A549 (cell line): ENCODE data around the gene PNLDC1. TPM values are rescaled to one million over a fixed set of nuclear protein-coding genes. Genes with fewer than 3 reads are reported as not detected.

Experiments
- ATAC-seq, 2 experiments: fragments of 200-7000 bp in 1 of 2; fragments of >200 bp in 1 of 2; cut with Nextera tagmentation in 1 of 2; cut with Tn5 transposase in 1 of 2; 3 replicates each; pipeline versions ENCODE4 v1.8.0 to v1.9.1; 2018 to 2020; ENCODE audit warnings: mild to moderate bottlenecking in 1 of 2, moderate library complexity in 1 of 2
- CTCF ChIA-PET: fragments of 300-600 bp; sonication (Branson Sonifier 250); formaldehyde crosslinking; extraction: SDS; loops from one replicate; lab custom pipeline; 2021; ENCODE audit warnings: antibody characterized with exemption, inconsistent platforms; lab: Yijun Ruan, JAX
- POLR2A ChIA-PET: fragments of 350-600 bp; formaldehyde crosslinking; extraction: SDS; loops from one replicate; lab custom pipeline; 2021; ENCODE audit warnings: antibody characterized with exemption, inconsistent platforms; lab: Yijun Ruan, JAX
- DNase-seq, 2 experiments: peaks; one replicate each; pipeline versions ENCODE4 v3.0.0 to v3.0.0-alpha.2; 2011 to 2016; ENCODE audit warnings: low read depth in 1 of 2, low spot score in 1 of 2
- FAIRE-seq: peaks from 2 replicates; lab custom pipeline; 2011; peaks lifted over from hg19 to GRCh38; lab: Jason Lieb, UNC
- H3K27ac ChIP-seq, 2 experiments: fragments of >200 bp; sonication (Bioruptor Twin); formaldehyde crosslinking; 3 replicates each; pipeline ENCODE4 v1.5.1; 2016 to 2017
- H3K4me1 ChIP-seq: fragments of >200 bp; sonication (Bioruptor Twin); formaldehyde crosslinking; 3 replicates; pipeline ENCODE4 v1.6.1; 2016
- H3K4me2 ChIP-seq: fragments of >200 bp; sonication (Bioruptor Twin); formaldehyde crosslinking; 3 replicates; pipeline ENCODE4 v1.6.1; 2016
- H3K4me3 ChIP-seq: fragments of >200 bp; sonication (Bioruptor Twin); formaldehyde crosslinking; 3 replicates; pipeline ENCODE4 v1.5.1; 2016
- H3K9me3 ChIP-seq: fragments of >200 bp; sonication (Bioruptor Twin); formaldehyde crosslinking; 3 replicates; pipeline ENCODE4 v1.6.1; 2016
- CBX2 ChIP-seq: fragments of 200-600 bp; sonication (generic); IDR thresholded peaks from 2 replicates; pipeline ENCODE4 v1.6.1; 2016; ENCODE audit warnings: low read depth, mild to moderate bottlenecking, borderline replicate concordance
- CHD2 ChIP-seq: fragments of 150-350 bp; IDR thresholded peaks from 2 replicates; pipeline ENCODE4 v1.6.1; 2014; ENCODE audit warnings: low read length; ENCODE audit not compliant: partially characterized antibody
- EP300 ChIP-seq, 2 experiments: fragments of >200 bp; sonication (Bioruptor Twin); formaldehyde crosslinking; IDR thresholded peaks; 2 replicates in 1 of 2; 3 replicates in 1 of 2; pipeline ENCODE4 v1.6.1; 2016 to 2017
- GATA3 ChIP-seq: IDR thresholded peaks from 2 replicates; pipeline ENCODE4 v1.6.1; 2012; ENCODE audit warnings: borderline replicate concordance
- HOXB13 ChIP-seq: fragments of 250-450 bp; sonication (Bioruptor Pico); IDR thresholded peaks from 2 replicates; pipeline ENCODE4 v1.5.0; 2020; ENCODE audit warnings: low read depth, mild to moderate bottlenecking, moderate library complexity
- JUN ChIP-seq, 2 experiments: fragments of >200 bp; sonication (Bioruptor Twin); formaldehyde crosslinking; IDR thresholded peaks; 2 replicates in 1 of 2; 3 replicates in 1 of 2; pipeline ENCODE4 v1.6.1; 2016 to 2017
- KDM1A ChIP-seq: fragments of 200-600 bp; sonication (generic); IDR thresholded peaks from 2 replicates; pipeline ENCODE4 v1.6.1; 2016; ENCODE audit warnings: low read depth, mild to moderate bottlenecking
- NPAS2 ChIP-seq: fragments of 250-450 bp; sonication (Bioruptor Pico); IDR thresholded peaks from 2 replicates; pipeline ENCODE4 v1.8.0; 2022; ENCODE audit warnings: mild to moderate bottlenecking, moderate library complexity, borderline replicate concordance
- NR3C1 ChIP-seq: fragments of >200 bp; sonication (Bioruptor Twin); formaldehyde crosslinking; IDR thresholded peaks from 3 replicates; pipeline ENCODE4 v1.6.1; 2017
- PHF8 ChIP-seq: fragments of 200-600 bp; sonication (generic); IDR thresholded peaks from 2 replicates; pipeline ENCODE4 v1.6.1; 2016; ENCODE audit warnings: low read depth, mild to moderate bottlenecking, antibody characterized with exemption, moderate library complexity, borderline replicate concordance
- POLR2A ChIP-seq: IDR thresholded peaks from 2 replicates; pipeline ENCODE4 v1.6.1; 2012; ENCODE audit warnings: mild to moderate bottlenecking, low read length
- SMC3 ChIP-seq: fragments of >200 bp; sonication (Bioruptor Twin); formaldehyde crosslinking; IDR thresholded peaks from 3 replicates; pipeline ENCODE4 v1.6.1; 2018; ENCODE audit warnings: inconsistent platforms
- SREBF2 ChIP-seq: fragments of 450-650 bp; IDR thresholded peaks from 2 replicates; pipeline ENCODE4 v1.6.1; 2014; ENCODE audit warnings: mild to moderate bottlenecking, moderate library complexity
- TFCP2L1 ChIP-seq: fragments of 250-450 bp; sonication (Bioruptor Pico); IDR thresholded peaks from 2 replicates; pipeline ENCODE4 v1.5.0; 2021; ENCODE audit warnings: mild to moderate bottlenecking
- TP53 ChIP-seq: fragments of 250-450 bp; sonication (Bioruptor Pico); IDR thresholded peaks from 2 replicates; pipeline ENCODE4 v1.5.0; 2021; ENCODE audit warnings: mild to moderate bottlenecking, moderate library complexity
- WGBS: methylation state at CpG from one replicate; pipeline ENCODE4 v1.1.6; 2017; ENCODE audit errors: missing lambda C conversion rate; 5-methylcytosine and 5-hydroxymethylcytosine counted together
- polyA plus RNA-seq, 4 experiments: library from polyadenylated mRNA; depleted of rRNA in 3 of 4; stranded (reverse); fragments of >200 nt; fragmentation: RNase III in 1 of 4; extraction: RNeasy Plus Mini Kit Qiagen cat#74134 plus additional on column Dnase treatment in 1 of 4; gene quantifications; 2 replicates in 3 of 4; 3 replicates in 1 of 4; pipeline ENCODE4 v1.2.3, GENCODE V29; 2011 to 2017
- TF ChIP-seq, protein P1 (sequence below): fragments of >200 bp; sonication (Bioruptor Twin); formaldehyde crosslinking; IDR thresholded peaks from 3 replicates; pipeline ENCODE4 v1.5.1; 2016
- TF ChIP-seq, protein P2 (sequence below): IDR thresholded peaks from 2 replicates; pipeline ENCODE4 v1.6.1; 2012; ENCODE audit warnings: low read depth, borderline replicate concordance
- TF ChIP-seq, protein P3 (sequence below): fragments of 250-450 bp; sonication (Bioruptor Pico); IDR thresholded peaks from 2 replicates; pipeline ENCODE4 v1.5.0; 2020; ENCODE audit warnings: low read depth, mild to moderate bottlenecking, moderate library complexity
- TF ChIP-seq, protein P4 (sequence below): fragments of 250-450 bp; sonication (Bioruptor Pico); IDR thresholded peaks from 2 replicates; pipeline ENCODE4 v1.5.0; 2021; ENCODE audit warnings: mild to moderate bottlenecking, moderate library complexity, borderline replicate concordance
- TF ChIP-seq, protein P5 (sequence below): IDR thresholded peaks from 2 replicates; pipeline ENCODE4 v1.6.1; 2012
- TF ChIP-seq, protein P6 (sequence below): fragments of >200 bp; sonication (Bioruptor Twin); formaldehyde crosslinking; IDR thresholded peaks from 3 replicates; pipeline ENCODE4 v1.6.1; 2016
- TF ChIP-seq, protein P7 (sequence below): fragments of 450-650 bp; IDR thresholded peaks from 2 replicates; pipeline ENCODE4 v1.6.1; 2014; ENCODE audit warnings: antibody characterized with exemption

Gene PNLDC1
- polyA plus RNA-seq, 2 of the 4 experiments (the other 2 are of a cell fraction), result 0.09 to 0.13 TPM

DNA sequence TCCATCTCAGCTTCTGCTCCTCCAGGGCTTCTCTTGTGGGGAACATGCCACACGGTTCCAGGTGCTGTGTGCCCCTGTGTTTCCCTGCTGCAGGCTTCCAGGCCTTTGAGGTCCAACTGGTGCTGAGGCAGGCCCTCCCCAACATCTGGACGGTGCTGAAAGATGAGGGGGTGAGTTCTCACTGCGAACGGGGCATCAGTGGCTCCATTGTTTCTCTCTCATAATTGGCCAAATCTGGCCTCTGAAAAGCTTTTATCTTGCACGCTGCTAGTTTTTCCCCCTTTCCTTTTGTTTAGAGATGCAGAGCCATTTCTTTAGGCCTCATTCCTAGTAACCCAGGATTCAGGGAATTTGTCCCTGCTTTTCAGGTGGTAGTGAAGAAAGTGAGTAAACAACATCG lies 8.6 kb downstream of the PNLDC1 start (continued):
- TF ChIP-seq, protein P1, sequence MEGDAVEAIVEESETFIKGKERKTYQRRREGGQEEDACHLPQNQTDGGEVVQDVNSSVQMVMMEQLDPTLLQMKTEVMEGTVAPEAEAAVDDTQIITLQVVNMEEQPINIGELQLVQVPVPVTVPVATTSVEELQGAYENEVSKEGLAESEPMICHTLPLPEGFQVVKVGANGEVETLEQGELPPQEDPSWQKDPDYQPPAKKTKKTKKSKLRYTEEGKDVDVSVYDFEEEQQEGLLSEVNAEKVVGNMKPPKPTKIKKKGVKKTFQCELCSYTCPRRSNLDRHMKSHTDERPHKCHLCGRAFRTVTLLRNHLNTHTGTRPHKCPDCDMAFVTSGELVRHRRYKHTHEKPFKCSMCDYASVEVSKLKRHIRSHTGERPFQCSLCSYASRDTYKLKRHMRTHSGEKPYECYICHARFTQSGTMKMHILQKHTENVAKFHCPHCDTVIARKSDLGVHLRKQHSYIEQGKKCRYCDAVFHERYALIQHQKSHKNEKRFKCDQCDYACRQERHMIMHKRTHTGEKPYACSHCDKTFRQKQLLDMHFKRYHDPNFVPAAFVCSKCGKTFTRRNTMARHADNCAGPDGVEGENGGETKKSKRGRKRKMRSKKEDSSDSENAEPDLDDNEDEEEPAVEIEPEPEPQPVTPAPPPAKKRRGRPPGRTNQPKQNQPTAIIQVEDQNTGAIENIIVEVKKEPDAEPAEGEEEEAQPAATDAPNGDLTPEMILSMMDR, result no peak
- TF ChIP-seq, protein P2, sequence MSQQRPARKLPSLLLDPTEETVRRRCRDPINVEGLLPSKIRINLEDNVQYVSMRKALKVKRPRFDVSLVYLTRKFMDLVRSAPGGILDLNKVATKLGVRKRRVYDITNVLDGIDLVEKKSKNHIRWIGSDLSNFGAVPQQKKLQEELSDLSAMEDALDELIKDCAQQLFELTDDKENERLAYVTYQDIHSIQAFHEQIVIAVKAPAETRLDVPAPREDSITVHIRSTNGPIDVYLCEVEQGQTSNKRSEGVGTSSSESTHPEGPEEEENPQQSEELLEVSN, result no peak
- TF ChIP-seq KDM1A, result no peak
- TF ChIP-seq, protein P3, sequence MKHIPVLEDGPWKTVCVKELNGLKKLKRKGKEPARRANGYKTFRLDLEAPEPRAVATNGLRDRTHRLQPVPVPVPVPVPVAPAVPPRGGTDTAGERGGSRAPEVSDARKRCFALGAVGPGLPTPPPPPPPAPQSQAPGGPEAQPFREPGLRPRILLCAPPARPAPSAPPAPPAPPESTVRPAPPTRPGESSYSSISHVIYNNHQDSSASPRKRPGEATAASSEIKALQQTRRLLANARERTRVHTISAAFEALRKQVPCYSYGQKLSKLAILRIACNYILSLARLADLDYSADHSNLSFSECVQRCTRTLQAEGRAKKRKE (CRISPR knock-in tag), result no peak

DNA sequence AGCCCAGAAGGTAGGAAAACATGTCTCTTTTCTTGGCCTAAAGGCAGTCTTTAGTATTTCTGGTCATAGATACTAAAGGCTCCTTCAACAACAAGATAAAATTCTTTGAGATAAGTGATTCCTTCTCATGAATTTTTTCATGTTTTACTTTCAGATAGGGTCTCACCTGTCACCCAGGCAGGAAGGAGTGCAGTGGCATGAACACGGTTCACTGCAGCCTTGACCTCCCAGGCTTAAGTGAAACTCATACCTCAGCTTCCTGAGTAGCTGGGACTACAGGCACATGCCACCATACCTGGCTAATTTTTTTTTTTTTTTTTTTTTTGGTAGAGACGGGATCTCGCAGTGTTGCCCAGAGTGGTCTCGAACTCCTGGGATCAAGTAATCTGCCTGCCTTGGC lies 9.1 kb downstream of the PNLDC1 start:
- WGBS, result 56% methylated on average over 1 of the region's 4 CpGs
- no peak for DNase-seq
- POLR2A ChIA-PET, result no interaction called here

More for the DNA sequence above, 9.1 kb downstream of the PNLDC1 start:
- Histone ChIP-seq H3K4me2 (no peak overlapping the region), H3K4me3 (no peak overlapping the region), H3K9me3 (no peaks in the 10 kb centered on the region), H3K4me1 (no peaks in the 10 kb centered on the region), H3K27ac (no peak overlapping the region)
- FAIRE-seq (no peak), ATAC-seq (no peak)
- CTCF ChIA-PET, result no interaction called here
- TF ChIP-seq, protein P4, sequence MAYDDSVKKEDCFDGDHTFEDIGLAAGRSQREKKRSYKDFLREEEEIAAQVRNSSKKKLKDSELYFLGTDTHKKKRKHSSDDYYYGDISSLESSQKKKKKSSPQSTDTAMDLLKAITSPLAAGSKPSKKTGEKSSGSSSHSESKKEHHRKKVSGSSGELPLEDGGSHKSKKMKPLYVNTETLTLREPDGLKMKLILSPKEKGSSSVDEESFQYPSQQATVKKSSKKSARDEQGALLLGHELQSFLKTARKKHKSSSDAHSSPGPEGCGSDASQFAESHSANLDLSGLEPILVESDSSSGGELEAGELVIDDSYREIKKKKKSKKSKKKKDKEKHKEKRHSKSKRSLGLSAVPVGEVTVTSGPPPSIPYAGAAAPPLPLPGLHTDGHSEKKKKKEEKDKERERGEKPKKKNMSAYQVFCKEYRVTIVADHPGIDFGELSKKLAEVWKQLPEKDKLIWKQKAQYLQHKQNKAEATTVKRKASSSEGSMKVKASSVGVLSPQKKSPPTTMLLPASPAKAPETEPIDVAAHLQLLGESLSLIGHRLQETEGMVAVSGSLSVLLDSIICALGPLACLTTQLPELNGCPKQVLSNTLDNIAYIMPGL (CRISPR knock-in tag), result no peak
- TF ChIP-seq SREBF2 (no peak), JUN (IDR thresholded peaks at IDR 0.05) (no peak), POLR2A (no peak), GATA3 (no peak), EP300 (IDR thresholded peaks at IDR 0.05) (no peak), NPAS2 (CRISPR knock-in tag) (no peak), PHF8 (no peak), TP53 (CRISPR knock-in tag) (no peak), HOXB13 (CRISPR knock-in tag) (no peak), CBX2 (no peak), TFCP2L1 (CRISPR knock-in tag) (no peak), NR3C1 (no peak), SMC3 (no peak), CHD2 (no peak)
- TF ChIP-seq, protein P3 (CRISPR knock-in tag), result no peak
- TF ChIP-seq, protein P5, sequence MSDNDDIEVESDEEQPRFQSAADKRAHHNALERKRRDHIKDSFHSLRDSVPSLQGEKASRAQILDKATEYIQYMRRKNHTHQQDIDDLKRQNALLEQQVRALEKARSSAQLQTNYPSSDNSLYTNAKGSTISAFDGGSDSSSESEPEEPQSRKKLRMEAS, result no peak
- TF ChIP-seq, protein P6, sequence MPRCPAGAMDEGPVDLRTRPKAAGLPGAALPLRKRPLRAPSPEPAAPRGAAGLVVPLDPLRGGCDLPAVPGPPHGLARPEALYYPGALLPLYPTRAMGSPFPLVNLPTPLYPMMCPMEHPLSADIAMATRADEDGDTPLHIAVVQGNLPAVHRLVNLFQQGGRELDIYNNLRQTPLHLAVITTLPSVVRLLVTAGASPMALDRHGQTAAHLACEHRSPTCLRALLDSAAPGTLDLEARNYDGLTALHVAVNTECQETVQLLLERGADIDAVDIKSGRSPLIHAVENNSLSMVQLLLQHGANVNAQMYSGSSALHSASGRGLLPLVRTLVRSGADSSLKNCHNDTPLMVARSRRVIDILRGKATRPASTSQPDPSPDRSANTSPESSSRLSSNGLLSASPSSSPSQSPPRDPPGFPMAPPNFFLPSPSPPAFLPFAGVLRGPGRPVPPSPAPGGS, result no peak
- TF ChIP-seq, protein P7, sequence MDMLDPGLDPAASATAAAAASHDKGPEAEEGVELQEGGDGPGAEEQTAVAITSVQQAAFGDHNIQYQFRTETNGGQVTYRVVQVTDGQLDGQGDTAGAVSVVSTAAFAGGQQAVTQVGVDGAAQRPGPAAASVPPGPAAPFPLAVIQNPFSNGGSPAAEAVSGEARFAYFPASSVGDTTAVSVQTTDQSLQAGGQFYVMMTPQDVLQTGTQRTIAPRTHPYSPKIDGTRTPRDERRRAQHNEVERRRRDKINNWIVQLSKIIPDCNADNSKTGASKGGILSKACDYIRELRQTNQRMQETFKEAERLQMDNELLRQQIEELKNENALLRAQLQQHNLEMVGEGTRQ, result no peak
- TF ChIP-seq, protein P2, result no peak
